Parathyroid adenoma (tissue), 2 donors: ENCODE data around the gene CFAP58.

Experiments
- H2AFZ ChIP-seq: fragments of 300-600 bp; sonication (generic); one replicate; pipeline ENCODE4 v1.7.0; 2017; ENCODE audit warnings: antibody characterized with exemption, mild to moderate bottlenecking
- H3K27ac ChIP-seq: fragments of 300-600 bp; sonication (generic); one replicate; pipeline ENCODE4 v1.7.0; 2017
- H3K27me3 ChIP-seq: fragments of 300-600 bp; sonication (generic); one replicate; pipeline ENCODE4 v1.7.0; 2017; ENCODE audit warnings: low read length; ENCODE audit not compliant: control insufficient read depth, insufficient read depth
- H3K36me3 ChIP-seq: fragments of 300-600 bp; sonication (generic); one replicate; pipeline ENCODE4 v1.7.0; 2017; ENCODE audit warnings: low read length; ENCODE audit not compliant: control insufficient read depth, insufficient read depth
- H3K4me1 ChIP-seq: fragments of 300-600 bp; sonication (generic); one replicate; pipeline ENCODE4 v1.7.0; 2017; ENCODE audit warnings: control low read depth
- H3K4me2 ChIP-seq: fragments of 300-600 bp; sonication (generic); one replicate; pipeline ENCODE4 v1.7.0; 2017; ENCODE audit warnings: low read length
- H3K4me3 ChIP-seq: fragments of 300-600 bp; sonication (generic); one replicate; pipeline ENCODE4 v1.7.0; 2017; ENCODE audit warnings: low read depth, low read length
- H3K79me2 ChIP-seq: fragments of 300-600 bp; sonication (generic); one replicate; pipeline ENCODE4 v1.7.0; 2017; ENCODE audit warnings: control low read depth
- H3K9ac ChIP-seq: fragments of 300-600 bp; sonication (generic); one replicate; pipeline ENCODE4 v1.7.0; 2017; ENCODE audit warnings: mild to moderate bottlenecking
- H3K9me3 ChIP-seq: fragments of 300-600 bp; sonication (generic); one replicate; pipeline ENCODE4 v1.7.0; 2017; ENCODE audit warnings: low read length; ENCODE audit not compliant: control insufficient read depth
- TF ChIP-seq, protein P1 (sequence below): fragments of 300-600 bp; sonication (generic); IDR thresholded peaks from one replicate; pipeline ENCODE4 v1.7.0; 2017; ENCODE audit warnings: antibody characterized with exemption, mild to moderate bottlenecking
- donor health status: primary hyperparathyroidism.

Gene CFAP58

DNA sequence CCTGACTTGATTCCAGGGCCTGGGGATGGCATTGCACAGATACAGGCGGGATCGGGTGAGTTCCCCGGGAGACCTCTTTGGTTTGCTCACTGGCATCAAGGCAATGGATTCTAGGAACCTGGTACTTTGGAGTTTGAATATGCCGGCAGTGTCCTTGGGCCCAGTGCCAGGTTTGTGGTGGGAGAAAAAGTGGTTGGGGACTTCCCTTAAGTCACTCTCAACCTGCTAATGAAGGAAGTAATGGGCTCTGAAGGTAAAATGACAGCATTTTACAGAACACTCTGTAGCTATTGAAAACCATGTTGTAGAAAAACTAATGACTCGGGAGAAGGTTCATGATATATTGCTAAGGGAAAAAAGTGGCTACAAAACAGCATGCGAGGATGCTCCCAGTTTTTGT is 129.9 kb downstream of the CFAP58 start:
- Histone ChIP-seq H3K4me3 (no peak overlapping the region), H3K4me1 (no peaks in the 10 kb centered on the region), H3K9me3 (no peaks in the 10 kb centered on the region), H3K36me3 (no peaks in the 10 kb centered on the region), H3K4me2 (no peak overlapping the region), H3K79me2 (no peaks in the 10 kb centered on the region), H3K9ac (no peak overlapping the region), H3K27me3 (no peaks in the 10 kb centered on the region), H3K27ac (no peak overlapping the region), H2AFZ (no peak overlapping the region)
- TF ChIP-seq, protein P1, sequence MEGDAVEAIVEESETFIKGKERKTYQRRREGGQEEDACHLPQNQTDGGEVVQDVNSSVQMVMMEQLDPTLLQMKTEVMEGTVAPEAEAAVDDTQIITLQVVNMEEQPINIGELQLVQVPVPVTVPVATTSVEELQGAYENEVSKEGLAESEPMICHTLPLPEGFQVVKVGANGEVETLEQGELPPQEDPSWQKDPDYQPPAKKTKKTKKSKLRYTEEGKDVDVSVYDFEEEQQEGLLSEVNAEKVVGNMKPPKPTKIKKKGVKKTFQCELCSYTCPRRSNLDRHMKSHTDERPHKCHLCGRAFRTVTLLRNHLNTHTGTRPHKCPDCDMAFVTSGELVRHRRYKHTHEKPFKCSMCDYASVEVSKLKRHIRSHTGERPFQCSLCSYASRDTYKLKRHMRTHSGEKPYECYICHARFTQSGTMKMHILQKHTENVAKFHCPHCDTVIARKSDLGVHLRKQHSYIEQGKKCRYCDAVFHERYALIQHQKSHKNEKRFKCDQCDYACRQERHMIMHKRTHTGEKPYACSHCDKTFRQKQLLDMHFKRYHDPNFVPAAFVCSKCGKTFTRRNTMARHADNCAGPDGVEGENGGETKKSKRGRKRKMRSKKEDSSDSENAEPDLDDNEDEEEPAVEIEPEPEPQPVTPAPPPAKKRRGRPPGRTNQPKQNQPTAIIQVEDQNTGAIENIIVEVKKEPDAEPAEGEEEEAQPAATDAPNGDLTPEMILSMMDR, result no peak

GRCh38 chr10:104485632-104486031 is 132.0 kb downstream of the CFAP58 start:
- Histone ChIP-seq H2AFZ (no peak overlapping the region), H3K36me3 (no peaks in the 10 kb centered on the region), H3K4me3 (no peak overlapping the region), H3K9me3 (no peaks in the 10 kb centered on the region), H3K27ac (no peak overlapping the region), H3K4me2 (no peak overlapping the region), H3K79me2 (no peaks in the 10 kb centered on the region), H3K27me3 (no peaks in the 10 kb centered on the region), H3K4me1 (no peaks in the 10 kb centered on the region), H3K9ac (no peak overlapping the region)
- TF ChIP-seq, protein P1, result no peak

DNA sequence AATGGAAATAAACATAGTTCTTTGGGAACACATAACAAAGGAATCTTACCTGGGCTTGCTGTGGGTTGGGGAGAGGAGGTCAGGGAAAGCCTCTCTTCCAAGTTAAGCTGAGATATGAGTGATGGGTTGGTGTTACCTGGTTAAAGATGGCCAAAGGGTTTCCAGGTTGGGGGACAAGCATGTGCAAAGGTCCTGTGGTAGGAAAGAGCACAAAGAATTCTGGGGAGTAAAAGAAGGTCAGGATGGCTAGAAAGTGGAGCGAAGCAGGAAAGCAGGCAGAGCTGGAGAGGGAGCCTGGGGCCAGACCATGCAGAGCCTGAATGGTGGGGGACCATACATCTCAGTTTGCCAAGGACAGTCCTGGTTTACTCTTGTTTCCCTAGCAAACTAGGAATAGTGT is 133.2 kb downstream of the CFAP58 start:
- Histone ChIP-seq H3K4me1 (no peaks in the 10 kb centered on the region), H2AFZ (no peak overlapping the region), H3K27me3 (no peaks in the 10 kb centered on the region), H3K4me2 (no peak overlapping the region), H3K79me2 (no peaks in the 10 kb centered on the region), H3K27ac (no peak overlapping the region), H3K9me3 (no peaks in the 10 kb centered on the region), H3K4me3 (no peak overlapping the region), H3K9ac (no peak overlapping the region), H3K36me3 (no peaks in the 10 kb centered on the region)
- TF ChIP-seq, protein P1, result no peak

GRCh38 chr10:104487794-104488438 is 134.3 kb downstream of the CFAP58 start:
- Histone ChIP-seq H3K36me3 (no peaks in the 10 kb centered on the region), H3K9ac (no peak overlapping the region), H3K27ac (no peak overlapping the region), H3K4me3 (no peak overlapping the region), H3K4me1 (peaks cover 2% of the 10 kb centered on the region), H2AFZ (peak overlapping the region; percentile 28), H3K79me2 (no peaks in the 10 kb centered on the region), H3K4me2 (no peak overlapping the region), H3K27me3 (no peaks in the 10 kb centered on the region), H3K9me3 (no peaks in the 10 kb centered on the region)
- TF ChIP-seq, protein P1, result no peak

DNA sequence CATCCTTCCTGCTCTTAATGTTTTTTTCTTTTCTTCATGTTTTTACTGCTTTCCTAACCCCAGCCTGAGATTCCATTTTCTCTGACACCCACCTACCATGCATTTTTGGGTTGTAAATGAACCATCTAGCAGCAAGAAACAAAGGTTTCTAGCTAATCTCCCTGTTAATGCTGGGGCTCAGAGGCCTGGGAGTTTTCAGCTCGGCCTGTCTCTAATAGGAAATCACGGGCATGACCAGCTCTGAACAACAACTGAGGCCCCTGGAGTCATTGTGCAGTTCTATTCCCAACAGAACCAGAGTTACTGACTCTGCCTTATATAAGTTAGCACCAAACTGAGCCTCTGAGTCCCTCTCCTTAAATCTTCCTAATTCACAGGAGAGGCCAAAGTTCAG is 134.8 kb downstream of the CFAP58 start:
- H3K4me2 ChIP-seq, result no peak overlapping the region
- H3K4me1 ChIP-seq, result peaks cover 2% of the 10 kb centered on the region
- TF ChIP-seq, protein P1, result no peak
- H3K36me3 ChIP-seq, result no peaks in the 10 kb centered on the region
- no peak overlapping the region for H2AFZ ChIP-seq
- no peak overlapping the region for H3K9ac ChIP-seq
- H3K27ac ChIP-seq, result no peak overlapping the region
- no peaks in the 10 kb centered on the region for H3K27me3 ChIP-seq
- no peaks in the 10 kb centered on the region for H3K9me3 ChIP-seq
- no peak overlapping the region for H3K4me3 ChIP-seq
- H3K79me2 ChIP-seq, result no peaks in the 10 kb centered on the region
